Hematopoietic multipotent progenitor cell treated with erythropoietin and hydrocortisone succinate and interleukin-3 and kit ligand, for 8 days (in vitro differentiated cells): ENCODE results near the gene SAMD4A.

Experiments
- DNase-seq: peaks from one replicate; pipeline ENCODE4 v3.0.0-alpha.2; 2015

The SAMD4A gene

GRCh38 chr14:54637270-54638134 is 70.6 kb downstream of the SAMD4A start:
- DNase-seq = no peak

- DNase-seq = no peak
Measured at GRCh38 chr14:54638135-54638446, 71.2 kb downstream of the SAMD4A start.

- DNase-seq = no peak
Measured at GRCh38 chr14:54639611-54640010, 72.7 kb downstream of the SAMD4A start.

GRCh38 chr14:54640506-54640905 is 73.6 kb downstream of the SAMD4A start:
- DNase-seq = no peak

- DNase-seq = no peak
Measured at GRCh38 chr14:54642121-54642520, 75.2 kb downstream of the SAMD4A start.

- DNase-seq = no peak
Measured at GRCh38 chr14:54642801-54643695, 76.1 kb downstream of the SAMD4A start.

- DNase-seq = no peak
Measured at GRCh38 chr14:54643696-54644176, 76.8 kb downstream of the SAMD4A start.

- DNase-seq = no peak
Measured at GRCh38 chr14:54645639-54646038, 78.7 kb downstream of the SAMD4A start.

GRCh38 chr14:54646626-54647025 is 79.7 kb downstream of the SAMD4A start:
- no peak for DNase-seq

- no peak for DNase-seq
Measured at GRCh38 chr14:54647378-54647777, 80.5 kb downstream of the SAMD4A start.

GRCh38 chr14:54649056-54649455 is 82.1 kb downstream of the SAMD4A start:
- no peak for DNase-seq

- no peak for DNase-seq
Measured at GRCh38 chr14:54650331-54650958, 83.5 kb downstream of the SAMD4A start.

- DNase-seq = no peak
Measured at GRCh38 chr14:54650959-54651351, 84.0 kb downstream of the SAMD4A start.

- DNase-seq = no peak
Measured at GRCh38 chr14:54651649-54652048, 84.7 kb downstream of the SAMD4A start.

- no peak for DNase-seq
Measured at GRCh38 chr14:54652188-54652587, 85.3 kb downstream of the SAMD4A start.

- DNase-seq = no peak
Measured at GRCh38 chr14:54652605-54653052, 85.7 kb downstream of the SAMD4A start.

GRCh38 chr14:54653712-54654469 is 87.0 kb downstream of the SAMD4A start:
- no peak for DNase-seq

GRCh38 chr14:54654605-54655004 is 87.7 kb downstream of the SAMD4A start:
- DNase-seq = no peak

GRCh38 chr14:54658836-54659235 is 91.9 kb downstream of the SAMD4A start:
- no peak for DNase-seq

GRCh38 chr14:54659365-54659764 is 92.4 kb downstream of the SAMD4A start:
- no peak for DNase-seq

- DNase-seq = no peak
Measured at GRCh38 chr14:54660604-54661111, 93.7 kb downstream of the SAMD4A start.

- DNase-seq = no peak
Measured at GRCh38 chr14:54662491-54663133, 95.7 kb downstream of the SAMD4A start.
